PC-9 (cell line): ENCODE results near the gene UGT2B7.
"Not testable (repeated sequence)": the region's sequence is repeated elsewhere in the genome, so short reads cannot be mapped to it uniquely, and the experiment has no call there.

Source experiments
- EZH2 ChIP-seq: fragments of 200-600 bp; sonication (generic); IDR thresholded peaks from 2 replicates; pipeline ENCODE4 v1.8.0; 2017; ENCODE audit warnings: antibody characterized with exemption, low read depth
- TF ChIP-seq, protein P1 (sequence below): fragments of 200-600 bp; sonication (generic); conservative IDR thresholded peaks from 2 replicates; pipeline ENCODE4 v1.6.1; 2017; ENCODE audit warnings: mixed run types, antibody characterized with exemption, mild to moderate bottlenecking, moderate library complexity

DNA sequence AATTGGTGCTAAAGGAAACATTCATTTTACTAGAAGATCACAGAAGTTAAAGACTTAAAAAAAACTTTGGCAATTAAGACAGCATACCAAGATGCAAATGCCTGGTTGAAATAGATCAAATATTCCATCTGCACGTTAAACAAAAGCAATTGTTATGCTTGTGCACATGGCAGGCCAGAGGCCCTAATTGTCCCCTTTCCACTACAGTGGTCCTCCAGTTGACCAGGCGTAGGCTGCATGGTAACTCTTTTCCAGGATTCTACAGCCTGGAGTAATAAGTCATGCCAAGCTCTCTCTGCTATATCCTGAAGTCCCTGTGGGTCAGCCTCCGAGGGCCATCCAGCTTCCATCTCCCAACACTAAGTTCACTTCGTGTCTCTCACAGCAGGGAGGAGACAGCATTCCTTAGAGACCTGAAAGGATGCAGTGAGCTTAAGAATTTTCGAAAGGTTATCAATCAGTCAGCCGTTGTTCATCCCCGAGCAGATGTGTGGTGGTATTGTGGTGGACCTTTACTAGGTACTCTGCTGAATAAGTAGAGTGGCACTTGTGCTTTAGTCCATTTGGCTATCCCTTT lies 42.9 kb upstream of the UGT2B7 start:
- TF ChIP-seq, protein P1, sequence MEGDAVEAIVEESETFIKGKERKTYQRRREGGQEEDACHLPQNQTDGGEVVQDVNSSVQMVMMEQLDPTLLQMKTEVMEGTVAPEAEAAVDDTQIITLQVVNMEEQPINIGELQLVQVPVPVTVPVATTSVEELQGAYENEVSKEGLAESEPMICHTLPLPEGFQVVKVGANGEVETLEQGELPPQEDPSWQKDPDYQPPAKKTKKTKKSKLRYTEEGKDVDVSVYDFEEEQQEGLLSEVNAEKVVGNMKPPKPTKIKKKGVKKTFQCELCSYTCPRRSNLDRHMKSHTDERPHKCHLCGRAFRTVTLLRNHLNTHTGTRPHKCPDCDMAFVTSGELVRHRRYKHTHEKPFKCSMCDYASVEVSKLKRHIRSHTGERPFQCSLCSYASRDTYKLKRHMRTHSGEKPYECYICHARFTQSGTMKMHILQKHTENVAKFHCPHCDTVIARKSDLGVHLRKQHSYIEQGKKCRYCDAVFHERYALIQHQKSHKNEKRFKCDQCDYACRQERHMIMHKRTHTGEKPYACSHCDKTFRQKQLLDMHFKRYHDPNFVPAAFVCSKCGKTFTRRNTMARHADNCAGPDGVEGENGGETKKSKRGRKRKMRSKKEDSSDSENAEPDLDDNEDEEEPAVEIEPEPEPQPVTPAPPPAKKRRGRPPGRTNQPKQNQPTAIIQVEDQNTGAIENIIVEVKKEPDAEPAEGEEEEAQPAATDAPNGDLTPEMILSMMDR = not testable (repeated sequence)
- TF ChIP-seq EZH2 = not testable (repeated sequence)
